GM19025 (cell line): Measurements from ENCODE around the gene MROH8.

Source experiments
- ATAC-seq: cut with Tn5 transposase; IDR thresholded peaks from one replicate; pipeline ENCODE4 v1.9.1; 2021; ENCODE audit warnings: mild to moderate bottlenecking, low read depth, moderate library complexity; ENCODE audit not compliant: unreplicated experiment

MROH8 gene

DNA sequence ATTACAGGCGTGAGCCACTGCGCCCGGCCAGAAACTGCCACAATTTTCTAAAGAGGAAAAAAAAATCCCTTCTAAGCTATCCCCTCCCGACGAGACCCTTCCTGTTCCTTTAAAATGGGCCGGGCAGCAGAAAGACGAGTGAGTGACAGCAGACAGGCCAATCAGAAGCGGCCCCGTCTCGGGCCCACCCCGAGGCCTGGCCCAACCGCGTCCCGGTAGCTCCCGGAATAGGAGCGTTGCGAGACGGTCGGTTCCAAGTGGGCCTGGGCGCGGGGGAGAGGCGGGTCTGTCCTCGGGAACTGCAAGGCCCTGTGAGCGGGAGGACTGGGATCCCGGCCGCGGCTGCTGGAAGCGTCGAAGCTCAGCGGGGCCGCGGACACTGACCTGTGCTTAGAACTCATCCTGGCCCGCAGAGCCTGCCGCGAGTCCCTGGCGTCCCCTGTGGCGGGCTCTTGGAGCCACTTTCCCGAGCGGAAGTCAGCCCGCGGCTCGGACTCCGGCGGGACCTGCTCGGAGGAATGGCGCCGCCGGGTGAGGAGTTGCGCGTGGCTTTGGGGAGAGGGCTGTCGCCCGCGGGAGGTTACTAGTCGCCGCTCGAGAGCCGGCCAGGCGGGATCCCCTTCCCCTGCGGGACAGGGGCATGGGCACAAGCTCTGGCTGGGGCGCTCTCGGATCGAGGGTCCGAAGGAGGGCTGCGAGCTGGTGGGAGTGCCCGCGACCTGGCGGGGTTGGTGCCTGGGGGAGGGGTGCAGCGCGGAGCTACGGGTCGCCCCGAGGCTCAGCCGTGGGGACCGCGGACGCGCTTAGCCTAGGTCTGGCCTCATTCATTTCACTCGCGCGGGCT lies at the start of gene MROH8, which contains the start of gene RPN2:
Gene MROH8 (minus strand): TSS at position 710 of the 844 bp plus-strand sequence.
Gene RPN2 (plus strand): TSS at position 492 of the 844 bp plus-strand sequence. CDS start 27 bp downstream, at position 519.
- peak; percentile 91 for ATAC-seq

DNA sequence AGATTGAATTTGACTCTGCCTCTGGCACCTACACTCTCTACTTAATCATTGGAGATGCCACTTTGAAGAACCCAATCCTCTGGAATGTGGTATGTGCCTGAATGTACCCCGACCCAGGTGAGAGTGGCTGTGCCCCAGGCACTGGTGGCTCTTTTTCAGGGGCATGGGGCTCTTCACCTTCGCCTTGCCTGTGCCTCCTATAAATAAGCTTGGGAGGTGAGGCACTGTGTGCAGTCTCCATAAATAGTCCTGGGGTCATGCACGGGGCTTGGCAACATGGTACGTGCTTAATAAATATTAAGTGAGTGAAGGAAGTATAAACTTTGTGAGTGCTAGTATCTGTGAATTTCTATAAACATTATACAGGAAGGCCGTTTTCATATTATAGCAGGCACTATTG lies 49.3 kb upstream of the MROH8 start:
- ATAC-seq = no peak

DNA sequence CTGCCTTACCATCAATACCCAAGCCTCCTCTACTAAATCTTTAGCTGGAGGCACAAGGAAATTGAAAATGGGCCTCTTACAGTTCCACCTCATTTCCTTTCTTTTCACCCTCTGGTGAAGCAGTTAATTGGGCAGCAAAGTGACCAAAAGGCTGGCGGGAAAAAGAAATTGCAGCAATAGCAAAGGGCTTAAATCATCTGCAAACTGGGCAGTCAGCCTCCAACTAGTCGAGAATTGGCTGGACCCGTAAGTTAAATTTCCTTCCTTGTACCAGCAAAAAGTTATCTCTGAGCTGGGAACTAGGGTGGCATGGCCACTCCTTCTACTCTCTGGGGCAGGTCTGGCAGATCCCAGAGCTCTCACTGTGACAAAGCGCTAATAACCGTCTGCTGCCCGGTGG lies 48.7 kb upstream of the MROH8 start:
- ATAC-seq = no peak

DNA sequence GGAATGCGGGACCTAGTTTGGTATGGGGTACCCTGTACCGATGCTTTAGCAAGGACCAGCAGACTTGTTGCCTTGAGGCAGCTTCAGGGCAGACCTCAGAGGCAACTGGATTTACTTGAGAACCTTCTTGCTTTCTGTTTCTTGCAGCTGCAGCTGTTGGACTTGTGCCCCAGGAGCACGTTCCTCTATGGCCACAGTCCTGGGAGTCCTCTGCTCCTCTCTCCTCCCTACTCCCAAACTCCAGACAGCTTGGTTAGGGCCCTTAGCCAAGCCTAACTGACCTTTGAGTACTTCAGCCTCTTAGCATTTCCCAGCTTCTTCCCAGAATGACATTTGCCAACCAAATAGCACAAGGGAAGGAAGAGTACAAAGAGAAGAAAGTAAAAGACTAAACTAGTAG lies 47.5 kb upstream of the MROH8 start:
- ATAC-seq = no peak

DNA sequence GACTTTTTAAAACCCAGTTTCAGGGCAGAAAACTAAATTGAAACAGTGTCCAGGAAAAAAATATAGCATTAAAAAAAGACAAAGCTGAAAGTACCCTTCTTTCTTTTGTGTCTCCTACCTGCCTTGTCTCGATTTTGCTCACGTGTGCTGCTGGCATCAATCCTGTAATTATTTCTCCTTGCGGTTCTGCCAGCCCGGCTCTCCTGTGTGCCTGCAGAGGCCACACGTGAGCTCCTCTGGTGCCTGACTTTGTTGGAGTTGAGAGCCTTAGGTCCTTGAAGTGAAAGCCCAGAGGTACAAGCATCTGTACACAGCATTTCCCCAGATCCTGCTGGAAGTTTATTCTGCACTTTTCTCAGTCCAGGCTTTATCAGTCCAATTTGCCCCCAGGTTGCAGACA lies 45.8 kb upstream of the MROH8 start:
- ATAC-seq = no peak

DNA sequence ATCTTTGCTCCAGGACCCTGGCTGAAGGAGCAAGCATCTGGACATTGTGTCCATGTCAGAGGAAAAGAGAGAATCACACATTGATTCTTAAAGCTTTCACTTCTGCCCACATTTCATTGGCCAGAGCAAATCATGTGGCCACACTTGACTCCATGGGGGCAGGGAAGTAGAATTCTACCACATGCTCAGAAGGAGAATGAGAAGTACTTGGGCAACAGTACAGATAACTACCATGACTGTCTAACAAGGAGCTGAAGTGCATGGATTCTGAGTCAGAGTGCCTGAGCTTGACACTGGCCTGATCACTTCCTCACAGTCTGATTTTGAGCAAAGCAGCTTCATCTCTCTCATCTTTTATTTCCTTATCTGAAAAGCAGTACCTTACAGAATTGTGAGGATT lies 43.7 kb upstream of the MROH8 start:
- no peak for ATAC-seq

DNA sequence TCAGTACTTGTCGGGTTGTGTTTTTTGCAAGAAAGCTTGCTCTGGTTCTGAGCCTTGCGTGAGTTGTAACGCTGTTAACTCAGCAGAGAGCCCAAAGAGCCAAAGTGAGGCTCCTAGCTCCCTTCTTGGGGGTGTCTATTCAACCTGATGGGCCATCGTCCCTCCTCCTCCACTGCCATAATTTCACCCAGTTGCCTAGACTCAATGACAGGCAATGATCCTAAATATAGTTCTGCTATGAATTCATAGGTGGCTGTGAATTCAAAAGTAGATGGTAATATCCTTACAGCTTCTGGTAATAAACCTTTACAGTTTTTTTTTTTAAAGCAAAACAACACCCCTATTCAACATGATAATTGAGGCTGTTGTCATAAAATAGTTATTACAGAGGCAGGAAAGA lies 42.7 kb upstream of the MROH8 start:
- ATAC-seq = no peak

DNA sequence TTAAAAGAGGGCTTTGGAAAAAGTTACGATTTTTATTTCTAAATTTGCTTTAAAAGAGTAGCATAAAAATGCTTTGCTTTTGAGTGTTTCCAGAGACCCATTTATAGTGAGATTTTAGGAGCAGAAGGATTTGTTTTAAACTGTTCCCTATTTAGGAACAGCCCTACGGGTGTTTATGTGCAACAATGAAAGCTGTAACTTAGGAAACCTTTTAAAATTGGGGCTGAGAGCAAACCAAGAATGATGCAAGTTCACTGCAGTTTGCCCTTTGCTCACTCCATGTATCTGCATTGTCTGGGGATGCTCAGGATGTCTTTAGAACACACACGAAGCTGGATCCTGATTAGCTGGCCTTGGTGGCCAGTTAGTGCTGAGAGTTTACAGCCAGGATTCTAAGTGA lies 41.4 kb upstream of the MROH8 start:
- ATAC-seq = no peak

DNA sequence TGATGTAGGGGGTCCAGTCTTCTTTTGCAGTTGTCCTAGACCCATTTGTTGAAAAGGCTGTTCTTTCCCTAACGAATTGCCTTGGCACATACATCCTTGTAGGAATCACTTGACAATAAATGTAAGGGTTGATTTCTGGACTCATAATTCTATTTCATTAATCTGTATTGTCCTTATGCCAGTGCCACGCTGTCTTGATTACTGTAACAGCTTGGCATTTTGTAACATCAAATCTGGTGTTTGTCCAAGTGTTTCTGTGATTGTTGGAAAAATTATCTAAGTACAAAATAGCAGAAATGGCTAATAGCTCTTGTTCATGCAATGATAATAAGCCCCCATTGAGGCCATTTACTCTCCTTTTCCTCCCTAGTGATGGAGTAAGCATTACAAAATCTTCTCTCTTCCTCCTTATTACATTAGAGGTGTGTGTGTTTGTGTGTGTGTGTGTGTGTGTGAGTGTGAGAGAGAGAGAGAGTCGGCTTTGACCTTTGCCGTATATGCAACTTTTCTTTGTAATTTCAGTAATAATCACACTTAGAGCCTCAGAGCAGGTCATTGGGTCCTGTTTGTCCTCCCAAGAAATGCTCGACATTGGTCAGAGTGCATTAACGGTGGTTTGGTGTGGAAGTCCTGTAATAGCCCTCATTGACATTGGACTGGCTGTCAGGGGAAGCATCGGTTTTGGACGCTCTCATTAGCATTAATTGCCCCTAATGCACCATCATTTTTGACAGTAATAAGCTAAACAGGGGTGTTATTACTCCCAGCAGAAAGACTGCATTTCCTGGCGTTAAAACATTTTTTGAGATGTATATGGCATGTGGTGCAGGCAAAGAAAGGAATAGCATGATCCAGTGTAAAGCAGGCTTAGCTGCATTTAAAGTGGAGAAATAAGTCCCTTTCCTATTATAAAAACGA lies 40.7 kb upstream of the MROH8 start:
- no peak for ATAC-seq

DNA sequence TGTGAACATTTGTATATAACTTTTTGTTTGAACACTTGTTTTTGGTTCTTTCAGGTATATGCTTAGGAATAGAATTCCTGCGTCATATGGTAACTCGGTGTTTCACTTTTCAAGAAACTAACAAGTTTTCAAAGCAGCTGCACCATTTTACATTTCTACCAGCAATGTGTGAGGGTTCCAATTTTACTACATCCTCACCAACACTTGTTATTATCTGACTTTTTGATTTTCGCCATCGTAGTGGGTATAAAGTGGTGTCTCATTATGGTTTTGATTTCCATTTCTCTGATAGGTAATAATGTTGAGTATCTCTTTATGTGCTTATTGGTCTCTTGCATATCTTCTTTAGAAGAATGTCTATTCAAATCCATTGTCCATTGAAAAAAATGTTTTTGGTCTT lies 39.6 kb upstream of the MROH8 start:
- ATAC-seq = no peak

DNA sequence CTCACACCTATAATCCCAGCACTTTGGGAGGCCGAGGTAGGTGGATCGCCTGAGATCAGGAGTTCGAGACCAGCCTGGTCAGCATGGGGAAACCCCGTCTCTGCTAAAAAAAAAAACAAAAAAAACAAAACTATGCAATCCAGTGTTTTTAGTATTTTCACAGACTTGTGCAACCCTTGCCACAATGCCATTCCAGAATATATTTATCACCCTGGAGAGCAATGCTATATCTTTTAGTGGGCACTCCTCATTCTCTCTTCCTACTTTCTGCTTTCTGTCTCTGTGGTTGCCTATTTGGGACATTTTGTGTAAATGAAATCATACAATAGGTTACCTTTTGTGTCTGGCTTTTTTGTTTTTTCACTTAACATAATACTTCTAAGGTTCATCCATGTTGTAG lies 39.1 kb upstream of the MROH8 start:
- ATAC-seq = no peak

DNA sequence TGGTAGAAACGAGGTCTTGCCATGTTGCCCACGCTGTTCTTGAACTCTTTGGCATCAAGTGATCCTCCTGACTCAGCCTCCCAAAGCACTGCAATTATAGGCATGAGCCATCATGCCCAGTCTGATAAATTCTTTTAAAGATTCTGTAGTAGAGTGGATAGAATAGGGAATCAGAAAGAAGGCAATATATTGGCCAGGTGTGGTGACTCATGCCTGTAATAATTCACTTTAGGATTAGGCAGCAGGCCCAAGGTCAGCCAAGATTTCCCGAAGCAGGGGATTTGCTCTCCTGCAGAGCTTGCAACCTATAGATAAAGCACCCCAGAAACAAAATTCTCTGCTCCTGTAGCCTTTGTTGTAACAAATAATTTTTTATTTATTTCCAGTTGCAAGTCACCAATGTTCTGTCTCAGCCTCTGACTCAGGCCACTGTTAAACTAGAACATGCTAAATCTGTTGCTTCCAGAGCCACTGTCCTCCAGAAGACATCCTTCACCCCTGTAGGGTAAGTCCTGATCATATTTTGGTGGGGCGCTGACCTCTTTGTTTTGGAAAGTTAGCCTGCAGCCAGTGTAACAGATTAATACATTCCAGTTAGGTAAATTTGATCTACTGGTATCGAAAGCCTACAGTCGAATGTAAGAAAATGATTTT lies 30.4 kb upstream of the MROH8 start:
- no peak for ATAC-seq

DNA sequence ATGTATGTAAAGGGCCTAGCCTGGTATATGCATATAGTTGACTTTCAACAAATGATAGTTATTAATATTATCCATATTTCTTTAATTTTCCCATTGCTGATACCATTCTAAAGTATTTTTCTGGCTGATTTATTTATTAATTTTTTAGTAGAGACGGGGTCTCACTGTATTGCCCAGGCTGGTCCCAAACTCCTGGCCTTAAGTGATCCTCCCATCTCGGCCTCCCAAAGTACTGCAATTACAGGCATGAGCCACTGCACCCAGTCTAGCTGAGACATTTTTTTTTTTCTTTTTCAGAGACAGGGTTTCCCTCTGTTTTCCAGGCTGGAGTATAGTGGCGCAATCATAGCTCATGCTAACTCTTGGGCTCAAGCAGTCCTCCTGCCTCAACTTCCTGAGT lies 29.8 kb upstream of the MROH8 start:
- no peak for ATAC-seq

DNA sequence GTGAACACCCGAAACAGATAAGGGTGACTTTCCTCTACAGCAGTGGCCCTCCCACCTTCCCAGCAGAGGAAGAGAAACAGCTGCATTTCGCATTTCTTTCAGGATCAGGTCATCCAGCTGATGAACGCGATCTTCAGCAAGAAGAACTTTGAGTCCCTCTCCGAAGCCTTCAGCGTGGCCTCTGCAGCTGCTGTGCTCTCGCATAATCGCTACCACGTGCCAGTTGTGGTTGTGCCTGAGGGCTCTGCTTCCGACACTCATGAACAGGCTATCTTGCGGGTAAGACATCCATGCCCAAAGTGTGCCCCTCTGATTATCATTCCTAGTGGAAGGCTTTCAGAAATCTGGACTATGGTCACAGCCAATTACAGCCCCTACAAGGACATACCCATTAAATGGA lies 27.8 kb upstream of the MROH8 start:
- ATAC-seq = no peak

DNA sequence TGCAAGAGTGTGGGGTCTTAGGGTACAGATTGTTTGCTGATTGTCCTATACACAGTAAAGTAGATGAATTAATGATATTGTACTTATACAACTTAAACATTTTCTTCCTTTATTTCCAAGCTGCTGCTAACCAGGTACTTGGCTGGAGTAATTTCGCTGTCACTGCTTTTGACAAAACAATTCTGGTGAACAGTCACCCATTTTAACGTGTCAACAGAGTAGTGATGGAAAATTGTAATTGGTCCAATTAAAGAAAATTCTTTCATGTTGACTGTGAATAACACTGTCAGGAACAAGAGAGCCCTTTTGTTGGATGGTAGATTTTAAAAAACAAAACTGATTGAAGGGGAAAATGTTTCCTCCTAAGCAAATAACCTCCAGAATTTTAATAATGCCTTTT lies 26.4 kb upstream of the MROH8 start:
- no peak for ATAC-seq

DNA sequence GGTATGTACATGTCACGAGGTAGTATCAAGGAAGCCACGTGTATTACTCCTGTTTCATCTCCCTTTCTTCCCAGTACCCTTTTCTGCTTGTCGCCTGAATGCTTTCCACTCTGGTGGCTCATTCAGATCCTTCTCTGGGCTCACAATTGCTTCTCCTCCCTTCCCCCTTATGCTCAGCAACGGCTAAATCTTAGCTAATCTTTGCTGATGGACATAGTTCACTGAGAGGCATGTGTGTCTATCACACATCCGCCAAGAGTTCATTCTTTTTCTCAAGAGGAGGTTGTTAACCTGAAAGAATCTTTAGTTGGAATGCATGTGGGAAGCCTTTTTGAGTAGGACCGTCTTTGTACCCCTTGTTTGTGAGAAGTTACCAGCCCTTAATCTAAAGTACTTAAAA lies 25.8 kb upstream of the MROH8 start:
- no peak for ATAC-seq

DNA sequence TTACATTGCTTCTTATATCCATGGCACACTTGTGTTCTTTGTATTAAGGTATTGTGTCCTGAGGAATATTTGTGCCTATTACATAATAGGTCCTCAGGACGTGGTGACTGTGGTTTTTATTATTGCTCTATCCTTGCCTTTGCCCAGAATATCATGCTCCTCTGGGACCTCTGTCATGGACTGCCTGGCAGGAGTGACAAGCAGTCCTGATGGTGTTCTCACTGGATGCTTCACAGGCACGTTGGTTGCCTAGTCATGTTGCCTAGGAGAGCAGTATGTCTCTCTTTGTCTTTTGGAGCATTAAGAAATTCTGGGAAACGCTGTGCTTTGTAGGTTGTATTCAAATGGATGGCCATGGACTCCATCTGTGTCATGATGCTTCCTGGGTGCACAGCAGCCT lies 24.7 kb upstream of the MROH8 start:
- no peak for ATAC-seq

DNA sequence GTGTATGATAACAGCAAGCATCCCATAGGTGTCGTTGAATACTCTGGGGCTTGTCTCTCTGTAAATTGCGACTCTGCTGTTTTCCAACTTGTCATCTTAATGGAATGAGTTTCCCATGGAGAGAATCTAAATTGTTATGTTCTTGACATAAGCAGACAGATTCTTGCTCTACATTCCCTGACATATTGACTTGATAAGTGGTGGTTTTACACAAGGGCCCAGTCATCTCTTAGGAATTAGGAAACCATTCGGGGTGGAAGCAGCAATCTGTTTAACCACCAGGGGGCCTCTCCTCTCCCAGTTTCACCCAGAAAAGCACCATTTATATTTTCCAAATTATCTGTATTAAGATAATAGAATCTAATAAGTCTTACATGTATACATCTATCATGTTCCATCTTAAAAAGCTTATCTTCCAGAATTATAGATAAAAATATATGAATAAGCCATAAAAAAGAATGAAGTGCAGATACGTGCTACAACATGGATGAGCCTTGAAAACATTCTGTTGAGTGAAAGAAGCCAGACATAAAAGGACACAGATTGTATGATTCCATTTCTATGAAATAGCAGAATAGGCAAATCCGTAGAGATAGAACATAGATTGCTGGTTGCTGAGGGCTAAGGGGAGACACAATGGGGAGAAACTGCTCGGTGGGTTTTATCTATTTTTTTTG lies 23.1 kb upstream of the MROH8 start:
- no peak for ATAC-seq

DNA sequence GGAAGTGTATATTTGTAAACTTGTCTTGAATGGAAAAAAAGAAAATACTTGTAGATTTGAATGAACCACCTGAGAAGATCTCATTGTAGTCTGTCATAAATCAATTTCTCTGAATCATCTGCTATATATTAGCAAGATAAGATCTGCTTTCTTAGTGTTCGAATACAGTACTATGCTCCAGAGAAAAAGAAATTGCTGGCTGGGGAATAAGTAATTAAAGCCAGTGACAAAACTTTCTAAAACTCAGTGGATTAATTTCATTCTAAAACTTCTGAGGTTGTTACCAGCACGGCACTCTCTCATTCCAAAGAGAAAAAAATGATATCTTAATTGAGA lies 22.4 kb upstream of the MROH8 start:
- ATAC-seq = no peak

DNA sequence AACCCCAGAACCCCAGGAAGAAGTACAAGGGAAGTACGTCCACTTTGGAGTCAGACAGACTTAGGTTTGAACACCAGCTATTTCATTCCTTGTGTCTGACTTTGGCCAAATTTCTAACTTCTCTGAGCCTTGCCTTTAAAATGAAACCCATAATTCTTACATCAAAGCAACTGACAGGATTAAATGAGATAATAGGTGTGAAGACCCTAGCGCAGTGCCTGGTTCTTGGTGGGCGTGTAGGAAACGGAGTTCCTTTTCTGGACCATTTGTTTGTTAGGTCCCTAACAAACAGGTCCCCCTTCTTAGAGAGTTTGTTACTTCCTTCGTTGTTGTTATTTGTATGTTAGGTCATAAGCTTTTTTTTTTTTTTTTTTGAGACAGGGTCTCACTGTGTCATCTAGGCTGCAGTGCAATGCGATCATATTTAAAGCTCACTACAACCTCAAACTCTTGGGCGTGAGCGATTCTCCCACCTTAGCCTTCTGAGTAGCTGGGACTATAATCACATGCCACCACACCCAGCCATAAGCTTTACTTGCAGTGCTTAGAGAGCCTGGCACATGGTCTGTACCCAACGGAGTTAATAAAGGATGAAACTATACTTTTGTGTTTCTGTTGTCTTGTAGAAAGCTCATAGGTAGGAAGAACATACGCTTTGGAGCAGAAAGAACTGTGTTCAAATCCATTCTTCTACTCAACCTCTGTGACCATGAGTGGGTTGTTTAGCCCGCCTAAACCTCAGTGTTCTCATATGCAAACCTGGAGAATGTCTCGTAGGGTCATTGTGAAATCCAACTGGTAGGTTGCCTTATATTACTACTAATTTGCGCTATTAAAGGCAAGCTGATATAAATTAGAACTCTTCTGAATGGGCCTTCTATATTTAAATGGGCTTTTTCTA lies 21.8 kb upstream of the MROH8 start:
- ATAC-seq = no peak
